Raji (cell line): ENCODE measurements around the gene MGMT.

Source experiments
- POLR2A ChIP-seq: IDR thresholded peaks from 2 replicates; pipeline ENCODE4 v1.6.1; 2011; ENCODE audit warnings: low read depth, low read length, control low read depth; ENCODE audit not compliant: insufficient read depth

The MGMT gene

GRCh38 chr10:129725890-129726631, 259.0 kb downstream of the MGMT start:
- no peak for TF ChIP-seq POLR2A

- TF ChIP-seq POLR2A = no peak
Measured at GRCh38 chr10:129727071-129727470, 260.0 kb downstream of the MGMT start.

- TF ChIP-seq POLR2A = no peak
Measured at GRCh38 chr10:129727495-129727894, 260.5 kb downstream of the MGMT start.

- no peak for TF ChIP-seq POLR2A
Measured at GRCh38 chr10:129728246-129728820, 261.3 kb downstream of the MGMT start.

GRCh38 chr10:129728905-129729795, 262.1 kb downstream of the MGMT start:
- no peak for TF ChIP-seq POLR2A

- no peak for TF ChIP-seq POLR2A
Measured at GRCh38 chr10:129730272-129730992, 263.4 kb downstream of the MGMT start.

- TF ChIP-seq POLR2A = no peak
Measured at GRCh38 chr10:129730993-129731325, 263.9 kb downstream of the MGMT start.

GRCh38 chr10:129740532-129741279, 273.7 kb downstream of the MGMT start:
- no peak for TF ChIP-seq POLR2A

- no peak for TF ChIP-seq POLR2A
Measured at GRCh38 chr10:129741280-129741977, 274.4 kb downstream of the MGMT start.

- no peak for TF ChIP-seq POLR2A
Measured at GRCh38 chr10:129741978-129742741, 275.1 kb downstream of the MGMT start.

GRCh38 chr10:129742742-129743550, 275.9 kb downstream of the MGMT start:
- TF ChIP-seq POLR2A = no peak

GRCh38 chr10:129743738-129744133, 276.7 kb downstream of the MGMT start:
- no peak for TF ChIP-seq POLR2A
